HepG2 (cell line): ENCODE results near the gene SAA1. TPM values are rescaled to one million over a fixed set of nuclear protein-coding genes. Genes with fewer than 3 reads are reported as not detected.

Source experiments
- ATAC-seq: fragments of 200-7000 bp; cut with Tn5 transposase; 3 replicates; pipeline ENCODE4 v1.9.1; 2020; ENCODE audit warnings: mild to moderate bottlenecking, moderate library complexity
- BruUV-seq: library from RNA; stranded (reverse); fragments of 400-500 nt; replicated peaks from 2 replicates; lab custom pipeline; 2021; lab: Mats Ljungman, UMichigan
- CTCF ChIA-PET: fragments of 300-600 bp; formaldehyde crosslinking; extraction: SDS; loops from one replicate; lab custom pipeline; 2021; ENCODE audit warnings: low total read pairs, inconsistent platforms, low intra/inter-chr PET ratio; lab: Yijun Ruan, JAX
- POLR2A ChIA-PET: fragments of 350-600 bp; sonication (Branson Sonifier 250); formaldehyde crosslinking; loops from one replicate; lab custom pipeline; 2020; ENCODE audit warnings: antibody characterized with exemption, inconsistent platforms; lab: Yijun Ruan, JAX
- DNase-seq: peaks from one replicate; pipeline ENCODE4 v3.0.0-alpha.2; 2015; ENCODE audit warnings: low spot score
- FAIRE-seq: peaks from 3 replicates; lab custom pipeline; 2011; peaks lifted over from hg19 to GRCh38; lab: Jason Lieb, UNC
- H2AFZ ChIP-seq: one replicate; pipeline ENCODE4 v1.6.1; 2011; ENCODE audit warnings: low read length, inconsistent platforms
- H3K27ac ChIP-seq: fragments of 300-600 bp; 3 replicates; pipeline ENCODE4 v1.8.0; 2011; ENCODE audit warnings: mixed run types, mild to moderate bottlenecking, mixed read lengths, low read length, inconsistent platforms; ENCODE audit not compliant: insufficient read depth; ENCODE audit errors: extremely low read length
- H3K27me3 ChIP-seq, 2 experiments: fragments of 200-600 bp in 1 of 2; 2 replicates in 1 of 2; 3 replicates in 1 of 2; pipeline versions ENCODE4 v1.6.0 to v1.8.0; 2011; ENCODE audit warnings: low read length in 2 of 2, mild to moderate bottlenecking in 2 of 2, moderate library complexity in 2 of 2, inconsistent platforms in 1 of 2; ENCODE audit not compliant: insufficient read depth in 2 of 2, control insufficient read depth in 1 of 2
- H3K36me3 ChIP-seq, 2 experiments: fragments of 200-600 bp in 1 of 2; replicated peaks in 1 of 2; 2 replicates in 1 of 2; 3 replicates in 1 of 2; pipeline versions ENCODE4 v1.5.1 to v1.8.0; 2011; ENCODE audit warnings: low read length in 2 of 2, inconsistent platforms in 1 of 2; ENCODE audit not compliant: insufficient read depth in 2 of 2, control insufficient read depth in 1 of 2
- H3K4me1 ChIP-seq: 2 replicates; pipeline ENCODE4 v1.5.1; 2012; ENCODE audit warnings: low read length, inconsistent platforms; ENCODE audit not compliant: insufficient read depth
- H3K4me2 ChIP-seq: 2 replicates; pipeline ENCODE4 v1.6.0; 2011; ENCODE audit warnings: low read depth, low read length, inconsistent platforms
- H3K4me3 ChIP-seq, 3 experiments: fragments of 200-600 bp in 1 of 3; sonication (generic), shearing (Covaris generic) in 1 of 3; replicated peaks in 1 of 3; 2 replicates each; pipeline ENCODE4 v1.5.1; 2011 to 2016; ENCODE audit warnings: low read length in 3 of 3, inconsistent platforms in 2 of 3, low read depth in 2 of 3, mild to moderate bottlenecking in 2 of 3, control low read depth in 1 of 3, mixed read lengths in 1 of 3; ENCODE audit not compliant: insufficient read depth in 1 of 3
- H3K79me2 ChIP-seq: one replicate; pipeline ENCODE4 v1.6.1; 2011; ENCODE audit warnings: low read length, inconsistent platforms; ENCODE audit not compliant: insufficient read depth
- H3K9ac ChIP-seq: 2 replicates; pipeline ENCODE4 v1.6.0; 2011; ENCODE audit warnings: mild to moderate bottlenecking, low read depth, low read length, inconsistent platforms; ENCODE audit not compliant: insufficient read depth
- H3K9me3 ChIP-seq: 2 replicates; pipeline ENCODE4 v1.5.1; 2012; ENCODE audit warnings: mild to moderate bottlenecking, low read length
- H4K20me1 ChIP-seq: 2 replicates; pipeline ENCODE4 v1.6.0; 2011; ENCODE audit warnings: inconsistent platforms, mild to moderate bottlenecking, low read length, moderate library complexity; ENCODE audit not compliant: insufficient read depth
- ATM ChIP-seq: fragments of 450-650 bp; IDR thresholded peaks from 2 replicates; pipeline ENCODE4 v1.7.1; 2017; ENCODE audit warnings: mild to moderate bottlenecking, borderline replicate concordance
- CSRNP1 ChIP-seq: sonication (generic); formaldehyde crosslinking; IDR thresholded peaks from 2 replicates; pipeline ENCODE4 v1.8.1; 2023; ENCODE audit warnings: mild to moderate bottlenecking, missing genetic modification reagents
- FOXP1 ChIP-seq, 2 experiments: fragments of 450-650 bp in 1 of 2; IDR thresholded peaks; 2 replicates each; pipeline ENCODE4 v1.6.1; 2017 to 2018; ENCODE audit warnings: antibody characterized with exemption in 1 of 2
- HMGA1 ChIP-seq: sonication (generic); formaldehyde crosslinking; conservative IDR thresholded peaks from 2 replicates; pipeline ENCODE4 v1.4.0; 2020; ENCODE audit warnings: missing genetic modification reagents
- KMT2B ChIP-seq: IDR thresholded peaks from 2 replicates; pipeline ENCODE4 v1.6.1; 2016; ENCODE audit warnings: missing genetic modification reagents, missing compliant biosample characterization
- PATZ1 ChIP-seq: sonication (generic); formaldehyde crosslinking; IDR thresholded peaks from 2 replicates; pipeline ENCODE4 v1.4.0; 2020; ENCODE audit warnings: missing genetic modification reagents
- PCBP2 ChIP-seq: fragments of 200-400 bp; formaldehyde crosslinking; optimal IDR thresholded peaks from 2 replicates; pipeline ENCODE3; 2018; ENCODE audit warnings: low read length, low read depth; ENCODE audit not compliant: poor library complexity, severe bottlenecking
- PRDM10 ChIP-seq: sonication (generic); formaldehyde crosslinking; IDR thresholded peaks from 2 replicates; pipeline ENCODE4 v1.4.0; 2020; ENCODE audit warnings: low read depth, missing genetic modification reagents
- RBM22 ChIP-seq: fragments of 200-400 bp; formaldehyde crosslinking; optimal IDR thresholded peaks from 2 replicates; pipeline ENCODE3; 2017; ENCODE audit warnings: mild to moderate bottlenecking, low read length, moderate library complexity
- SIX4 ChIP-seq: sonication (generic); formaldehyde crosslinking; IDR thresholded peaks from 2 replicates; pipeline ENCODE4 v1.4.0; 2020; ENCODE audit warnings: missing genetic modification reagents
- THYN1 ChIP-seq: sonication (generic); formaldehyde crosslinking; IDR thresholded peaks from 2 replicates; pipeline ENCODE4 v1.8.1; 2023; ENCODE audit warnings: low read depth, mild to moderate bottlenecking, moderate library complexity, missing genetic modification reagents, borderline replicate concordance
- TOPORS ChIP-seq: sonication (generic); formaldehyde crosslinking; IDR thresholded peaks from 2 replicates; pipeline ENCODE4 v1.8.0; 2023; ENCODE audit warnings: mild to moderate bottlenecking, missing genetic modification reagents
- ZFP36L1 ChIP-seq: sonication (generic); formaldehyde crosslinking; IDR thresholded peaks from 2 replicates; pipeline ENCODE4 v1.8.0; 2022; ENCODE audit warnings: mild to moderate bottlenecking, missing genetic modification reagents, moderate library complexity
- ZNF276 ChIP-seq: sonication (generic); formaldehyde crosslinking; IDR thresholded peaks from 2 replicates; pipeline ENCODE4 v1.4.0; 2020; ENCODE audit warnings: mild to moderate bottlenecking, low read depth, missing genetic modification reagents
- ZNF317 ChIP-seq: sonication (generic); formaldehyde crosslinking; IDR thresholded peaks from 2 replicates; pipeline ENCODE4 v1.5.0; 2020; ENCODE audit warnings: mild to moderate bottlenecking, missing genetic modification reagents
- ZNF749 ChIP-seq: sonication (generic); formaldehyde crosslinking; IDR thresholded peaks from 2 replicates; pipeline ENCODE4 v1.8.0; 2022; ENCODE audit warnings: mild to moderate bottlenecking, missing genetic modification reagents, moderate library complexity, borderline replicate concordance
- WGBS: methylation state at CpG from one replicate; pipeline ENCODE4 v1.1.6; 2017; ENCODE audit warnings: low lambda C conversion rate; 5-methylcytosine and 5-hydroxymethylcytosine counted together
- in situ Hi-C: cut with HindIII; loops from 2 replicates; pipeline ENCODE4 v1.10.0; 2017; ENCODE audit warnings: low pct_unique_long_range_greater_than_20kb; ENCODE audit not compliant: extremely low pct_ligation_motif_present
- intact Hi-C: fragments of 100-400 bp; cut with micrococcal nuclease; formaldehyde crosslinking; loops from one replicate; pipeline ENCODE4 v1.10.0; 2022; ENCODE audit not compliant: unreplicated experiment
- polyA plus RNA-seq, 8 experiments: library from polyadenylated mRNA; depleted of rRNA in 3 of 8; stranded (reverse) in 7 of 8; unstranded in 1 of 8; fragments of >200 nt; fragmentation: Illumina TruSeq in 4 of 8; extraction: Trizol in 4 of 8; gene quantifications; 2 replicates each; pipeline versions ENCODE4 v1.2.1 to v1.2.3, GENCODE V29; 2011 to 2016; ENCODE audit warnings: low read depth in 4 of 8, missing spikeins in 1 of 8, mixed read lengths in 1 of 8; ENCODE audit not compliant: insufficient read depth in 1 of 8
- total RNA-seq, 5 experiments: library from RNA; depleted of rRNA; stranded (reverse); fragments of >200 nt; fragmentation: Illumina TruSeq; extraction: Trizol; gene quantifications; 2 replicates each; pipeline ENCODE4 v1.2.3, GENCODE V29; 2016; ENCODE audit warnings: low read depth in 1 of 5

SAA1 gene
- total and polyA plus RNA-seq, 2 of the 13 experiments (the other 11 are each of a cell fraction or from before 2014, with no cell fraction given): not detected

- H3K27ac ChIP-seq: no peak within 1 kb of the TSS
- 10% methylated on average over 4 of the region's 5 CpGs for WGBS
- peaks cover 0 to 9% of the 10 kb centered on the region in 2 experiments; a peak in 2 of 5 replicates for H3K27me3 ChIP-seq
- H2AFZ ChIP-seq: no peak within 1 kb of the TSS
- no peaks in the 10 kb centered on the region for H3K36me3 ChIP-seq
- no peaks in the 10 kb centered on the region for H3K9me3 ChIP-seq
- POLR2A ChIA-PET: no interaction called here
- CTCF ChIA-PET: no interaction called here
- in situ Hi-C loops: no loop called here
- no peaks in the 10 kb centered on the region for H3K79me2 ChIP-seq
- H3K9ac ChIP-seq: no peak within 1 kb of the TSS
- BruUV-seq: no TSS peak
- peak within 1 kb of the TSS; percentile 36; the same call in 1 of the 2 replicates for H3K4me2 ChIP-seq
- H4K20me1 ChIP-seq: no peaks in the 10 kb centered on the region
- no peak for FAIRE-seq
- H3K4me3 ChIP-seq: no peak within 1 kb of the TSS
- DNase-seq: no peak
- ATAC-seq: no peak; the same call in 2 of the 3 replicates
- intact Hi-C loops: no loop called here
- no peaks in the 10 kb centered on the region for H3K4me1 ChIP-seq
- TF ChIP-seq PRDM10 (CRISPR knock-in tag) (no peak), KMT2B (CRISPR knock-in tag) (no peak), SIX4 (CRISPR knock-in tag) (no peak), RBM22 (no peak), TOPORS (no peak), PCBP2 (no peak), ZNF317 (no peak), ZNF276 (CRISPR knock-in tag) (no peak), HMGA1 (CRISPR knock-in tag) (no peak), FOXP1 (IDR thresholded peaks at IDR 0.05) (no peak), FOXP1 (CRISPR knock-in tag; IDR thresholded peaks at IDR 0.05) (no peak), ZFP36L1 (CRISPR knock-in tag) (no peak), THYN1 (CRISPR knock-in tag) (no peak), ATM (no peak), PATZ1 (CRISPR knock-in tag) (no peak), CSRNP1 (no peak), ZNF749 (CRISPR knock-in tag) (no peak)
Observed at GRCh38 chr11:18248561-18248960, 17.5 kb upstream of the SAA1 start, which contains the start of gene SAA2. Gene SAA2 (minus strand): TSS chr11:18248668. CDS start chr11:18248011, 657 bp downstream.
